NCI-H2107 treated with DMSO at 0.1 percent for 48 hours (cell line): ENCODE results near the gene CD207.

Experiments
- DNase-seq: peaks from one replicate; lab custom pipeline; 2025; ENCODE audit not compliant: unreplicated experiment; lab: John Stamatoyannopoulos, UW

Gene CD207

DNA sequence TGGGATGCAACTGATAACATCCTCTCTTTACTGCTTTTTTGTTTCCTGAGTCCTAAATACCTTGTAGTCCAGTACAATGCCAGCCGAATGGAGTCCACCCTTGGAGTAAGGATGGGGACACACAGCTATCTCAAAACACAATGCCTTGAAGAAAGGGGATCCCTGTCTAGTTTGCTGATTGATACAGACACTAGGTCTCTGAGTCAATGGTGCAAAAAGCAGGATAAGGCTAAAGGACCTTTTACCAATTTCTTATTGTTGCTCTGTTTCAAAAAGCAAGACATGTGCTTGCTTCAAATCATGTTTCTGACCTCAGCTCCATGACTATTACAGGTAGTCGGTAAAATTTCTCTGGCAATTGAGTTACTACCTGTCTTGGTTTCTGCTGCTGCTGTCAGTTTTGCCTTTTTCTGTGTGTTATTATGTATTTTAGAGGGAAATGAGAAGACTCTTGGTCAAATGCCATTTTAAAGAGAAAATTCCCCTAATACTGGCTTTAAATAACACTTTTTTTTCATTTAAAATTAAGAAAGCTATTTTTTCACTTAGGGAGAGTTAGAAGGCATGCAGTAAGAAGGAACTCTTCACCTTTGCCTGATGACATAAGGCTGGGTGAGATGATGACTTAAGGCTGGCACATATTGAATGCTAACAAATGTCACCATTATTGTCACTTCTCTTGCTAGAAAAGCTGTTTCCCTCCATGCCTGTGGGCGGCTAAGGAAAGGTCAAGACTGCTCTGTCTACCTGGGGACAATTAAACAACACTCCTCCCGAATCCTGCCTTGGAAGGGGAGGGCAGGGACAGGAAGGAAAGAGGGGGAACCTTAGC is 40.2 kb downstream of the CD207 start:
- DNase-seq = no peak

- no peak for DNase-seq
These were observed 42.2 kb downstream of the CD207 start for GRCh38 chr2:70793450-70793849.

DNA sequence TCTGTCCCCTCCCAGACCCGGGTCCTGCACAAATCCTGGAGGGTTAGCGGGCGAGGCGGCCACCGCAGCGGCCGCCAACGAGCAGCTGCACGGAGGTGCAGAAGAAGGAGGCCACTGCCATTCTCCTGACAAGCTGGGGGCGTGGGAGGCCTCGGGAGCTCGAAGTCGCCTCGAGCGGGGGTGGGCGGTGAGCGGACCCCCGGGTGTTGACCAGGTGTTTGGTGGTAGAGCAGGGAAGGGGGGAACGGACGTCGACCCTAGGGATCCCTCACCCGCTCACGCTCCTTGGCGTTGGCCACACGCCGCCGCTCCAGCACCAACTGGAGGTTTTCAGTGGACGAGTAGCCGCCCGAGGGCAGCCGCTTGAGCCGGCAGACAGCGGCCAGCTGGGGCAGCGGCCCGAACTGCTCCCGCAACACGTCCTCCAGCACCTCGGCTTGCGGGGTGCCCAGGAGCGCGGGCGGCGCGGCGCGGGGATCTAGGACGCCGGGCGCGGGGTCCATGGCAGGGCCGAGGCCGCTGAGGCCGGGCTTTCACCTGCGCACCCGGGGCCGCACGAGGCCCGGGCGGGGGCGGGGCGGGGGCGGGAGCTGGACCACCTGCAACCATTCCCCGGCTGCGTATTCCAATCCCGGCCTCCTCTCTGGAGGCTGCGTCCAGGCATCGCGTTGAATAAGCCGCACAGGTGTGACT is 45.3 kb downstream of the CD207 start, which contains the start of gene FIGLA:
FIGLA (minus strand) TSS at position 508 of the 693 bp plus-strand sequence; CDS start at position 503, 5 bp downstream.
- DNase-seq = no peak

DNA sequence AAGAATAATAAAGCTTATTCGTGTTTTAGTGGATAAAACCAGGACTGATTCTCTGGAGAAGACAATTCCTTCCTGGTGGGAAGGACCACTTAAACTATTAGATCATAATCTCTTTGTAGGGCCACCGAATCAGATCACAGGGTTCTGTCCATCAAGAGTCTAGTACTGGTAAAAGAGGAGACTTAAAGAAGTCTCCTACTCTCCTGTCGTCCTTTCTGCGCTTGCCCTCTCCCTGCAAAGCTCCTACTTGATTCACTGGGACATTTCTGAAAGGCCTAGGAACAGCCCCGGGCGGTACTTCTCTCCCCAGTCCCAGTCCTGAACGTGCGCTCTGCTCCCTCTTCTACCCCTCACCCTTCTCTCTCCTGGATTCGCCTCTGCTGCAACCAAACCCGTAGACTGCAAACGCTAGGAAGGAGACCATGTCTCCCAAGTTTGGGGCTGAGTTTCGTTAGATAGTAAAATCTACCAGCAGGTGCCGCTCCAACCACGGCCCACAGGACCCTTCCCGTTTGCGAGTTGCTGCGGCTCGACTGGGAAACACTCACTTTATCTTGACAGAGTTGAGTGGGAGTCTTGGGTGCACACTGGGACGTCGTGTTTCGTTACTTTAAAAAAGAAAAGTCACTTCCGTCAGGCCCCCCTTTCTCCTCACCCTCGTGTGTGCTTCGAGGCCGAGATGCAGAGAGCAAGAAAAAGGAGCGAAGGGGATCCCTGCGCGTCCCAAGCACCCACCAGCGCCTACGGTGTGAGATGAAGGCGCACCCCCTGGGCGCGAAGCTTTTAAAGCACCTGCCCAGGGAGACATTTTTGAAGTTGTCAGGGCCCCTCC is 46.1 kb downstream of the CD207 start:
- peak; percentile 49 for DNase-seq

DNA sequence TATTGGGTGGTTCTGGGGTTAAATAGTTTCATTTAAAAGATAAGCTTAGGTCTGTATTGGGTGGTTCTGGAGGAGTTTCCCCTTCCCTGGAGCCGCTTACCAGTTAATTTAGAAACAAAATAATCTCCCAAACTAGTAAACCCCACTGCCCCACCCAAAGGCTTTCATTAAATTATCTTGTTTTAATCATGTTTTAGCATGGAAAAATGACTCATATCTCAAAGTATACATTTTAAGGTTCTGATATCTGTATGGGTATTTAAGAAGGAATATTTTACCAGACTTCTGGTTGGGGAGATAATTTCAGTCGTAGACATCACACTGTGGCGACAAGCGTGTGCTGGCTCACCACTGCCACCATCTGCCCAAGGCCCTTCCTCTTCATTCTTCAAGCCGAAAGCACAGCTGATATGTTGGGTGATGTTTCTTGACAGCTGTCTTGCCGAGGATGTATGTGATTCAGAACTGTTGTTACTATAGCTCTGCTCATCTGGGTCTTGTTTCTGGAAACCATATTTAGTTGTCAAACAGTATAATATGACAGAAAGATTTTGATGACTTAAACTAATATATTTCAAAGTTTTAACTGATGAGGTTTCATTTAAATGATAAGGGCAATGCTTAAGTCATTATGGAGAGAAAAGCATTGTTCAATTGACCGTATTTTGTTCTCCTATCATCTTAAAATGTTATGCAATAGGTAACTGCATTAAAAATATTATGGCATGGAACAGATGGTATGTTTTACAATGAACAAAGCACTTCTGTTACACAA is 50.3 kb downstream of the CD207 start:
- peak; percentile 36 for DNase-seq

- DNase-seq = no peak
These were observed 51.3 kb downstream of the CD207 start for GRCh38 chr2:70784320-70784719.
